ENCODE measurements around the gene ASCL3.
"Not testable (repeated sequence)": the region's sequence is repeated elsewhere in the genome, so short reads cannot be mapped to it uniquely, and the experiment has no call there.

ASCL3 gene

GRCh38 chr11:8910649-8911026, 32.2 kb downstream of the ASCL3 start:
- DNase-seq (ENCODE audit: low spot score): no peak

GRCh38 chr11:8908099-8908498, 34.7 kb downstream of the ASCL3 start:
- no peak for DNase-seq (ENCODE audit: low spot score)

- no peak for DNase-seq (ENCODE audit: low spot score)
These were observed 35.7 kb downstream of the ASCL3 start for GRCh38 chr11:8907116-8907515.

GRCh38 chr11:8905528-8906165, 37.2 kb downstream of the ASCL3 start:
- no peak for DNase-seq (ENCODE audit: low spot score)

GRCh38 chr11:8899119-8899753, 43.6 kb downstream of the ASCL3 start:
- no peak for DNase-seq (ENCODE audit: low spot score)

GRCh38 chr11:8891185-8891584, 51.6 kb downstream of the ASCL3 start:
- DNase-seq (ENCODE audit: low spot score): not testable (repeated sequence)

Data from D341Med (cell line).